DMS79 (cell line): ENCODE measurements around the gene SLC35B1.
A peak's percentile ranks its signal among the peaks of the same experiment; 100 is the strongest.
"Not testable (repeated sequence)": the region's sequence is repeated elsewhere in the genome, so short reads cannot be mapped to it uniquely, and the experiment has no call there.

Source experiments
- DNase-seq: peaks from one replicate; lab custom pipeline; 2025; lab: John Stamatoyannopoulos, UW

The SLC35B1 gene

DNA sequence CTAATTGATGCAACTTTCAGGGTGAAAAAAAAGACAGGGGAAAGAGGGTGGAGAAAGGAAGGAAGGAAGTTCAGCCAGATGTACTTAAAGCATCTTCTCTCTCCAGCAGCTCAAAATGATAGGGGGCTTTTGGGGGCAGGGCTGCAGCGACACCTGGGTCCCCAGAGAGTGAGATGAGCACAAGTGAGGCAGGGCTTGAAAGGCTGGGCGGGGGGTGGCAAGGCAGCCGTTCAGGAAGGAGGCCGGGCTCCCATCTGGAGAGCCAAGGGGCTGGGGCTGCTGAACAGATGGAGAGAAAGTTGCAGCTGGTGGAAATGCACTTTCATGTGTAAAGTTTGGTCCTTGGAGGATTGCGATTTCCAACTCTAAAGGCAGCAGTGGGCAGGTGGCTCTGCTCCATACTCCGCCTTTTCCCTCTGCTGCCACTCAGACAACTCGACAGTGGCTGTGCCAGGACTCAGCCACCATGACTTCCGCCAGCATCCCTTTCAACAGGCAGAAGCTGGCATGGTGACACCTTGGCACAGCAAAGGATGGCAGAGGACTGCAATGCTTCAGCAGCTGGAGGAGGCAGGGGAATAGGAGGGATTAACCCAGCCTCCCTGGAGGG, 7.7 kb downstream of the SLC35B1 start:
- no peak for DNase-seq

DNA sequence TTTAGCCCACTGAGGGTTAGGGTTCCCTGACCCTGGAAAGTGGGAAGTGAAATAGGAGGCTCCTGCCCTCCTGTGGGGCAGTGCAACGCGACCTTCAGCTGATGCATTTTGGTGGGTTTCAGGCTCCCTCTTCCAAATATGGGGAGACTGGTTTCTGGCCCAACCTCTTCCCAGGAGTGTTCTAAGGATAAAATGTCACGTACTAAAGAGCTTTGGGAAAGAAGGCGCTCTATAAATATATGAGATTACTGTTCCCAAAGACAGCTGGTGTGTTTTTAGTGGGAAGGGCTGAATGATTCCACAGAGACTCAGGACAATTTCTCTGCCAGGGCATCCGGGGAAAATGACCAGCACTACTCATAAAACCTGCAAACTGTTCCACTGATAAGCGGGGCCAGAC, 9.8 kb downstream of the SLC35B1 start:
- DNase-seq = no peak

DNA sequence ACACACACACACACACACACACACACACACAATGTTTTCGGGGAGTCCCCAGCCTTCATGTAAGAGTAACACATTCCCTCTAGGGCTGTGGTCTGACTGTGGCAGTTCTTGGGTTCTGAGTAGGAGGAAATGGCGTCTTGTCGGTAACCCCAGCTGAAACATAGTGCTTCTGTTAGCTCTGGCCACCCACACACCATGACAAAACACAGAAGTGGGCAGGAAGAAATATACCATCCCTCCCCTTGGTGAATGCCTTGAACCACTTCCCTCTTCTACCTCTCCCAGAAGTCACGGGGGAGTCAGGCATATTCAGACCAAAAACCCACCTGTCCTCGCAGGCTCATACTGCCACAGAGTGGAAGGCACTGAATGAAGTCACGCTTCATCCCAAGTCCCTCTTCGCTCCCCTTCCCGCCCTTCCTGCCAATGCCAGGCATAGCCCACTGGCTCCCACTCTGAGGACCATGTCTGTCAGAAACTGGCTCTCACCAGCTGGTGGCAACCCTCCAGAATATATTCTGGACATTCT, 11.5 kb downstream of the SLC35B1 start:
- no peak for DNase-seq

DNA sequence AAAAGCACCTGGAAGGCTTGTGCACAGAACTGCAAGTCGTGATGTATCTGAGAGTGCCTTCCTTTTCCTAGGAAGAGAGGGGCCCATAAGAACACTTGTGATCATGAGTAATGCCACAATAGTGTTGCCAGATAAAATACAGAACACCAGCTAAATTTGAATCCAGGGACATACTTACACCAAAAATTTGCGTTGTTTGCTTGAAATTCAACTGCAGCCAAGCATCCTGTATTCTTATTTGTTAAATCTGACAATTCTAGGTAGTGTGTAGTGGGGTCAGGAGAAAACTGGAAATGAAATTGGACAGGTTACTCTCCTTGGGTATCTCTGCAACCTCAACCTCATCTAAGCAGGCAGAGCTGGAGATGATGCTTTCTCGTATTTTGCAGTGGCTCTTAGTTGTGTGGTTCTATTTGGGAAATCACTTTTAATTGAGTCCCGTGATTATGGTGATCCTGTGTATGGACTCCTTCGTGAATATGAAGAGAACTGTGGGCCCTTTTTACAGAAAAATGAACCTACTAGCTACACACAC, 12.0 kb downstream of the SLC35B1 start:
- DNase-seq = no peak

DNA sequence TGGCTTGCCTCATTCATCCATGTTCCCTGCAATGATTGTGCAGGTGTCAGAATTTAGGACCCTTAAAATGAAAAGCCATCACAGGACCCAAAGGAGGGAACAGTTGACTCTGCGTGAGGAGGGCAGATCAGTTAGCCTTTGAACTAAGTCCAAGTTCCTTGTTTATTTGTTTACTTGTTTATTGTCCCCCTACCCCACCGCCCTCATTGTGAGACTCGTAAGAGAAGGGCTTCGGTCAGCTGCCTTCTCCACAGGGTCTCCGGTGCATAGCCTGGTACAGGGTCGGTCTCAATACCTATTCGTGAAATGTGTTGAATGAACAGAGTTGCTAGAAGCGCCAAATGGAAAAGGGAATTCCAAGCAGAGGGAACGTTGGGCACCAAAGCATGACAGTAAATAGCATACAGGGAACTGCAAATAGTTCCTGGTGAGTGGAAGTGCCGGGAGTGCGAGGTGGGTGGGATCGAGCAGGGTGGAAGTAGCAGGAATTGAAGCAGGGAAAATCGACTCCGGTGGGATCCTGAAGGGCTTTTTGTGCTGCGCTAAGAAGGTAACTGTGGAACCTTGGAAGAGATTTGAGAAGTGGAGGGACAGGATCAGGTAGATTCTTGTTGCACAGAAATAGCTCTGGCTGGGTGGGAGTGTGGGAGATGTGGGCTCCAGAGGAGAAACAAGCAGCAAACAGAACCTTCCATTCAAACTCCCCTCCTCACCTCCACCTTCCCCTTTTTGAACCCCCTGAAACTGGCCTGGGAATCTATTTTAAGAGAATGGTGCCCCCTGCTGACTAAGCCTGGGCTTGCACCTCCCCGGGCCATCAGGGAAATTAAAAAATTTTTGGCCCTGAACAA, 12.7 kb downstream of the SLC35B1 start:
- no peak for DNase-seq

- no peak for DNase-seq
Measured at GRCh38 chr17:49692751-49693150, 15.0 kb downstream of the SLC35B1 start.

DNA sequence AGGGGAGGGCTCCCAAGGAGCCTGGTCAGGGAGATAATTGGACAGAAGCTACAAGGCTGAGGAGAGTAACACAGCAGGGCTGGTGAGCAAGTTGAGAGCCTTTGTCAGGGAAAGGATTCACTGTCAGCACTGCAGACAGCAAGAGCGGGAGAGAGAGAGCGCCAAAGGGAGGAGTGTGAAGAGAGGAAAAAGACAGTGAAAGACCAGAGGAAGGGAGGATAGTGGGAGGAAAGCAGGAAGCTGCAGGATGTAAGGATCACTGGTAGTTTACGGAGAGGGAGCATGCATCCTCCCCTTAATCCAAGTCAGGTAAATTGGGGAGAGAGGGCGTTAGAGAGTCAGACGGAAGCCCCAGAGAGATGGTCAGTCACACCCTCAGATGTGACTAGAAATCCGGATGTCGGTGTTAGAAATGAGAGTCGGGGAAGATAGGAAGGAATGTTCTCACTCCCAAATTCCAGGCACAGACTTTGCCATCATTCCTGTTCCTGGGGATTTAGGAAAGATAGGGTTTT, 16.0 kb downstream of the SLC35B1 start:
- DNase-seq = no peak

GRCh38 chr17:49691086-49691676, 16.6 kb downstream of the SLC35B1 start:
- no peak for DNase-seq

- DNase-seq = no peak
Measured at GRCh38 chr17:49690256-49690655, 17.5 kb downstream of the SLC35B1 start.

- DNase-seq = no peak
Measured at GRCh38 chr17:49688848-49689247, 18.9 kb downstream of the SLC35B1 start.

DNA sequence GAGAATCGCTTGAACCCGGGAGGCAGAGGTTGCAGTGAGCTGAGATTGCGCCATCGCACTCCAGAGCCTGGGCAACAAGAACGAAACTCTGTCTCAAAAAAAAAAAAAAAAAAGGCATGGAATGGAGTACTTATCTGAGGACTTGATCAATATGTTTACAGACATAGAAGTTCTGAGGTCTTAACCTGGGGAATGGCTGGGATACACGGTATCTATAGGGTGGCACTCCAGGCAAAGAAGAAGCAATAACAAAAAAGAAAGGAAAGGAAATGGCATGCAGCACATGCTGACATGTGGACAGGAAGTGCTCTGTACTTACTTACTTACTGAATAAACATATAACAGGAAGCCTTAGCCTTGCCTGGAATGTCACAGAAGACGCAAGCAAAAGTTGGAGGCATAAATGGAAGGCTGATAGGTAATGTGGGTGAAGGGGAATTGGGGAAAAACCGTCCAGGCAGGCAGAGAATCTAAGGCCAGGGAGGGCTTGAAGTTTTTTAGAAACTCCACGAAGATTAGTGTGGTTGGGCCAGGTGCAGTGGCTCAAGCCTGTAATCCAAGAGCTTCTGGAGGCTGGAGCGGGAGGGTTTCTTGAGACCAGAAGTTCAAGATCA, 19.8 kb downstream of the SLC35B1 start:
- DNase-seq = no peak

DNA sequence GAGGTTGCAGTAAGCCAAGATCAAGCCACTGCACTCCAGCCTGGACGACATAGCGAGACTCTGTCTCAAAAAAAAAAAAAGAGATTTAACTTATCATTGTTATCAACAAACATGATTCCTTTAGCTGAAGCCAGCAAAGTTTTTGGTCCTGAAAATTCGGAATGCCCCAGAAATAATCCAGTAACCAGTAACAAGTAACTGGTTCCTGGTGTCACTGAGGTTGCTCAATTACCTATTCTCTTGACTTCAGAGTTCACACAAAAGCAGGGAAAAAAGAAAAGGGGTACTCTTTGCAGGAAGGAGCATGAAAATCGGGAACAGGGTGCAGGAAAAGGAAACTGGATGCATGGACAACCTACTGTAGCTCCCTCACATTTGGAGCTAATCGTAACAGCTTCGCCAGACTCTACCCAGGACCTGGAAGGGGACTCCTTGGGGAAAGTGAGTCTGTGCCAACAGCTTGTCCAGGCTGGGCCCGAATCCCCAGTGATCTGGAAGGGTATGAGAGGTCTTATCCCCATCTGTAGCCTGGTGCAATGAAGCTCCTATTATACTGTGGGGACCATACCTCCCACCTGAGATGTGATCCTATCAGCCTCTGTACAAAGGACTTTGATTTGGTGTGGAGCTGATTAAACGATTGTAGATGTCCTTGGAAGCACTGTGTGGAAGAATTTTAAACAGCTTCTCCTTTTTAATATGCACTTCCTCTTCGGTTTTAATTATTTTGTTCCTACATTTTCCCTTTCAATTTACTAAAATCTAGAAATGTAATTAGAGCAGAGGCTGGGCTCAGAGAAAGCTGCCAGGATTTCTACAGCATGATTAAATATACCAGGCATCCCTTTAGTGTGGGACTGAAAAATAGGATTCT, 26.4 kb downstream of the SLC35B1 start:
- no peak for DNase-seq

GRCh38 chr17:49680314-49680713, 27.4 kb downstream of the SLC35B1 start:
- no peak for DNase-seq

- DNase-seq = peak; percentile 97
Measured at GRCh38 chr17:49677933-49678847, 29.6 kb downstream of the SLC35B1 start, which contains the start of gene SPOP. SPOP (minus strand) TSS chr17:49678097; CDS start chr17:49622810, 55,287 bp downstream.

GRCh38 chr17:49677134-49677932, 30.4 kb downstream of the SLC35B1 start:
- DNase-seq = peak; percentile 81

GRCh38 chr17:49676276-49676868, 31.4 kb downstream of the SLC35B1 start:
- DNase-seq = no peak

DNA sequence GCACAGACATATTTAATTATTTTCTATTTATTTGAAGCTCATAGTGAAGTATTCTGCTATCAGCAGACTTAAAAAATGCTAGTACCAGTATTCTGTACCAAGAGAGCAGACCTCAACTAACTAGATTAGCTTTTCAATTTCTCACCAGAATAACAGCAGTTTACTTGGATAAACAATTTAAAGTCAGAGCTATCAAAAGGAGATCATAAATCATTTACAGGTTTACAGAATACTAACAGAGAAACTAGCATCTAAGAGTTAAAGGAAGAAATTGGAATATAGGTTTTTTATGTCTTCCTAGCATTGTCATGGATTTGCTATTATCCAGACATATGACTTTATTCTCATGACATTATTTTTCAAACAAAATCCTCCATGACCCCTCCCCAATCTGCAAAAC, 33.3 kb downstream of the SLC35B1 start:
- no peak for DNase-seq

DNA sequence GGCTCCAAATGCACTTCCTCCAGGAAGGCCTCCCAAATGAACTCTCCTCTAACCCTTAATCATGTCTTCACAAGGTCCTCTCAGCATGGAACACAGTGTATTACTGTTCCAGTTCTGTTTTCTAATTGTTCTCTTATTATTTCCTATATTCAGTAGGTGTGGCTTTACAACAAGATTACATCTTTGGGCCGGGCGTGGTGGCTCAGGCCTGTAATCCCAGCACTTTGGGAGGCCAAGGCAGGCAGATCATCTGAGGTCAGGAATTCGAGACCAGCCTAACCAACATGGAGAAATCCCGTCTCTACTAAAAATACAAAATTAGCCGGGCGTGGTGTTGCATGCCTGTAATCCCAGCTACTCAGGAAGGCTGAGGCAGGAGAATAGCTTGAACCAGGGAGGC, 34.1 kb downstream of the SLC35B1 start:
- not testable (repeated sequence) for DNase-seq

DNA sequence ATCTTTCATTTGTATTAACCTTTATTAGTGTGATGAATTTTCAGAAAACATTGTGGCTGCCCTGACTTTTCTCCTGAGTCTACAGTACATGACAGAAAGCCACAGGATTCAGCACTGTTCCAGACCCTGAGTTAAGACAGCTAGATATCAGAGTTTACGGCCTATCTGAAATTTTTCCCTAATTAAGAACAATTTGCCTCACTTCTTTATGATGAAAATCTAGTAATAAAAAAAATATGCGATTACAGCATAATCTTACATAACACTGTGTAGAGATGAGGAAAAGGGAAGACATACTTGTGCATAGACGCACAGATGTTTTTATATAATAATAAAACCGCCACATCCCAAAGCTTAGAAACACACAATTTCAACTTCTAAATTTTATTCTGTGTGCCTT, 37.1 kb downstream of the SLC35B1 start:
- DNase-seq = no peak
